C1 segment of cervical spinal cord (tissue), 14 donors: ENCODE data around the gene NPAS3.

ENCODE experiments used
- DNase-seq, 14 donors: peaks; one replicate each; lab custom pipeline; 2025; lab: John Stamatoyannopoulos, UW

The NPAS3 gene

GRCh38 chr14:33467971-33468370, 529.3 kb downstream of the NPAS3 start:
- no peak for DNase-seq

GRCh38 chr14:33469898-33470297, 531.2 kb downstream of the NPAS3 start:
- DNase-seq: no peak

- DNase-seq: no peak
Measured at GRCh38 chr14:33471776-33472175, 533.1 kb downstream of the NPAS3 start.

GRCh38 chr14:33475623-33476022, 536.9 kb downstream of the NPAS3 start:
- peak in 10 of 14 donors; percentile 11 to 78 (median 37) for DNase-seq

- DNase-seq: peak in 6 of 14 donors; percentile 16 to 47 (median 36)
Measured at GRCh38 chr14:33477797-33478196, 539.1 kb downstream of the NPAS3 start.

GRCh38 chr14:33480071-33480886, 541.6 kb downstream of the NPAS3 start:
- no peak for DNase-seq

GRCh38 chr14:33480887-33481184, 542.2 kb downstream of the NPAS3 start:
- DNase-seq: no peak

- no peak for DNase-seq
Measured at GRCh38 chr14:33483110-33483509, 544.4 kb downstream of the NPAS3 start.

- DNase-seq: no peak
Measured at GRCh38 chr14:33483541-33483940, 544.9 kb downstream of the NPAS3 start.

- DNase-seq: no peak
Measured at GRCh38 chr14:33484264-33484663, 545.6 kb downstream of the NPAS3 start.

GRCh38 chr14:33486332-33486890, 547.7 kb downstream of the NPAS3 start:
- no peak for DNase-seq

- no peak for DNase-seq
Measured at GRCh38 chr14:33488582-33488981, 549.9 kb downstream of the NPAS3 start.

- DNase-seq: no peak
Measured at GRCh38 chr14:33490555-33490954, 551.9 kb downstream of the NPAS3 start.

- DNase-seq: no peak
Measured at GRCh38 chr14:33491112-33491511, 552.4 kb downstream of the NPAS3 start.

- no peak for DNase-seq
Measured at GRCh38 chr14:33492491-33492890, 553.8 kb downstream of the NPAS3 start.

GRCh38 chr14:33493266-33493665, 554.6 kb downstream of the NPAS3 start:
- no peak for DNase-seq

GRCh38 chr14:33493990-33494389, 555.3 kb downstream of the NPAS3 start:
- DNase-seq: no peak

GRCh38 chr14:33499687-33500086, 561.0 kb downstream of the NPAS3 start:
- DNase-seq: no peak

GRCh38 chr14:33504246-33505099, 565.8 kb downstream of the NPAS3 start:
- DNase-seq: no peak

- no peak for DNase-seq
Measured at GRCh38 chr14:33505266-33505962, 566.7 kb downstream of the NPAS3 start.

GRCh38 chr14:33505963-33506329, 567.3 kb downstream of the NPAS3 start:
- no peak for DNase-seq
